ENCODE data around the gene TXNDC17.

DNA sequence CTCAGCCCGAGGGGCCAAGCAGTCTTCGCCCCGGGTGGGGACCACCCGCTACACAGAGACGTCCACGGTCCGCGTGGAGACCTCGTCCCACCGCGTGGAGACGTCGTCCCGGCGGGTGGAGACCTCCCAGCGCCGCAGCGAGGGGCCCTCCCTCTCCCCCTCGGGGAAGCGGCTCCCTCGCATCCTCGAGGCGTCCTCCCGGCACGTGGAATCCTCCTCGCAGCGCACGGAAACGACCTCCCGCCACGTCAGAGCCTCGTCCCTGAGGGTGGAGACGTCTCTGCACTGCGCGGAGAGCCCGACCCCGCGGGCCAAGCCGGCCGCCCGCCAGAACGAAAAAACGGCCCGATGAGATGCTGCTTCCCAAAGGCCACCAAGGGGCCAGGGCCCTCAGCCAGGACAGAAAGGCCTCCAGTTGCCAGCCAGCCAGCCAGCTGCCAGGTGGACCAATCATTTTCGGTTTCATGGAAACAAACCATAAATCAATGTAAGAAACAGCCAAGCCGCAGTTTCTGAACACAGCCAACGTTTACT lies 11.1 kb downstream of the TXNDC17 start:
- no peak for TF ChIP-seq POLR2AphosphoS5 (IDR thresholded peaks at IDR 0.05; ENCODE audit: low read depth, low read length)
- TF ChIP-seq, protein P1, sequence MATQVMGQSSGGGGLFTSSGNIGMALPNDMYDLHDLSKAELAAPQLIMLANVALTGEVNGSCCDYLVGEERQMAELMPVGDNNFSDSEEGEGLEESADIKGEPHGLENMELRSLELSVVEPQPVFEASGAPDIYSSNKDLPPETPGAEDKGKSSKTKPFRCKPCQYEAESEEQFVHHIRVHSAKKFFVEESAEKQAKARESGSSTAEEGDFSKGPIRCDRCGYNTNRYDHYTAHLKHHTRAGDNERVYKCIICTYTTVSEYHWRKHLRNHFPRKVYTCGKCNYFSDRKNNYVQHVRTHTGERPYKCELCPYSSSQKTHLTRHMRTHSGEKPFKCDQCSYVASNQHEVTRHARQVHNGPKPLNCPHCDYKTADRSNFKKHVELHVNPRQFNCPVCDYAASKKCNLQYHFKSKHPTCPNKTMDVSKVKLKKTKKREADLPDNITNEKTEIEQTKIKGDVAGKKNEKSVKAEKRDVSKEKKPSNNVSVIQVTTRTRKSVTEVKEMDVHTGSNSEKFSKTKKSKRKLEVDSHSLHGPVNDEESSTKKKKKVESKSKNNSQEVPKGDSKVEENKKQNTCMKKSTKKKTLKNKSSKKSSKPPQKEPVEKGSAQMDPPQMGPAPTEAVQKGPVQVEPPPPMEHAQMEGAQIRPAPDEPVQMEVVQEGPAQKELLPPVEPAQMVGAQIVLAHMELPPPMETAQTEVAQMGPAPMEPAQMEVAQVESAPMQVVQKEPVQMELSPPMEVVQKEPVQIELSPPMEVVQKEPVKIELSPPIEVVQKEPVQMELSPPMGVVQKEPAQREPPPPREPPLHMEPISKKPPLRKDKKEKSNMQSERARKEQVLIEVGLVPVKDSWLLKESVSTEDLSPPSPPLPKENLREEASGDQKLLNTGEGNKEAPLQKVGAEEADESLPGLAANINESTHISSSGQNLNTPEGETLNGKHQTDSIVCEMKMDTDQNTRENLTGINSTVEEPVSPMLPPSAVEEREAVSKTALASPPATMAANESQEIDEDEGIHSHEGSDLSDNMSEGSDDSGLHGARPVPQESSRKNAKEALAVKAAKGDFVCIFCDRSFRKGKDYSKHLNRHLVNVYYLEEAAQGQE (IDR thresholded peaks at IDR 0.05; ENCODE audit: insufficient read depth in 1 of 2, low read depth in 2 of 2, low read length in 2 of 2): no peak
- TF ChIP-seq TAF1 (IDR thresholded peaks at IDR 0.05; ENCODE audit: borderline replicate concordance, insufficient read depth, low read length): no peak
- no peak for TF ChIP-seq SIN3A (IDR thresholded peaks at IDR 0.05; ENCODE audit: borderline replicate concordance, insufficient read depth, low read length)

All from PFSK-1 (cell line).